Measurements from ENCODE around the gene FBRS.

DNA sequence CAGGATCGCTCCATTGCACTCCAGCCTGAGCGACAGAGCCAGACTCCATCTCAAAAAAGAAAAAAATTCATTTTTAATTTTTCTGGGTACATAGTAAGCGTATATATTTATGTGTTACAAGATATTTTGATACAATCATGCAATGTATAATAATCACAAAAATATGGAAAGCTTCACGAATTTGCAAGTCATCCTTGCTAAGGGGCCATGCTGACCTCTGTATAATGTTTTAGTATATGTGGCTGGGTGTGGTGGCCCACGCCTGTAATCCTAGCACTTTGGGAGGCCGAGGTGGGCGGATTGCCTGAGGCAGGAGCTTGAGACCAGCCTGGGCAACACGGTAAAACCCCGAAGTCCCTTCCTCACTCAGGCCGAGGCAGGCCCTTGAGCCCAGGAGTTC, 16.9 kb downstream of the FBRS start:
- TF ChIP-seq, protein P1, sequence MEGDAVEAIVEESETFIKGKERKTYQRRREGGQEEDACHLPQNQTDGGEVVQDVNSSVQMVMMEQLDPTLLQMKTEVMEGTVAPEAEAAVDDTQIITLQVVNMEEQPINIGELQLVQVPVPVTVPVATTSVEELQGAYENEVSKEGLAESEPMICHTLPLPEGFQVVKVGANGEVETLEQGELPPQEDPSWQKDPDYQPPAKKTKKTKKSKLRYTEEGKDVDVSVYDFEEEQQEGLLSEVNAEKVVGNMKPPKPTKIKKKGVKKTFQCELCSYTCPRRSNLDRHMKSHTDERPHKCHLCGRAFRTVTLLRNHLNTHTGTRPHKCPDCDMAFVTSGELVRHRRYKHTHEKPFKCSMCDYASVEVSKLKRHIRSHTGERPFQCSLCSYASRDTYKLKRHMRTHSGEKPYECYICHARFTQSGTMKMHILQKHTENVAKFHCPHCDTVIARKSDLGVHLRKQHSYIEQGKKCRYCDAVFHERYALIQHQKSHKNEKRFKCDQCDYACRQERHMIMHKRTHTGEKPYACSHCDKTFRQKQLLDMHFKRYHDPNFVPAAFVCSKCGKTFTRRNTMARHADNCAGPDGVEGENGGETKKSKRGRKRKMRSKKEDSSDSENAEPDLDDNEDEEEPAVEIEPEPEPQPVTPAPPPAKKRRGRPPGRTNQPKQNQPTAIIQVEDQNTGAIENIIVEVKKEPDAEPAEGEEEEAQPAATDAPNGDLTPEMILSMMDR (IDR thresholded peaks at IDR 0.05), result no peak
- TF ChIP-seq POLR2A (IDR thresholded peaks at IDR 0.05), result no peak
